Sigmoid colon (tissue), 7 donors: ENCODE results near the gene OXGR1. TPM values are rescaled to one million over a fixed set of nuclear protein-coding genes. Genes with fewer than 3 reads are reported as not detected.

Experiments used
- DNase-seq: peaks from one replicate; pipeline ENCODE4 v3.0.0-alpha.2; 2019
- H3K27ac ChIP-seq, 4 donors: fragments of 200-600 bp; sonication (generic); one replicate each; pipeline ENCODE4 v1.5.1; 2016 to 2019; ENCODE audit warnings: mild to moderate bottlenecking in 1 of 4
- H3K27me3 ChIP-seq, 3 donors: fragments of 200-600 bp; sonication (generic); one replicate each; pipeline ENCODE4 v1.5.1; 2019; ENCODE audit warnings: mild to moderate bottlenecking in 1 of 3
- H3K36me3 ChIP-seq, 4 donors: fragments of 200-600 bp; sonication (generic); one replicate each; pipeline ENCODE4 v1.5.1; 2016 to 2019
- H3K4me1 ChIP-seq, 4 donors: fragments of 200-600 bp; sonication (generic); one replicate each; pipeline ENCODE4 v1.5.1; 2017 to 2019
- H3K4me3 ChIP-seq, 4 donors: fragments of 200-600 bp; sonication (generic); one replicate each; pipeline ENCODE4 v1.5.1; 2017 to 2019; ENCODE audit warnings: mild to moderate bottlenecking in 2 of 4, moderate library complexity in 1 of 4
- H3K9me3 ChIP-seq, 4 donors: fragments of 200-600 bp in 3 of 4; sonication (generic) in 3 of 4; one replicate each; pipeline versions ENCODE4 v1.5.1 to v1.6.1; 2013 to 2019
- EP300 ChIP-seq, 4 donors: sonication (generic); formaldehyde crosslinking; IDR thresholded peaks; one replicate each; pipeline ENCODE4 v1.6.1; 2017; ENCODE audit warnings: antibody characterized with exemption in 4 of 4
- POLR2A ChIP-seq, 2 donors: fragments of 450-650 bp; IDR thresholded peaks; one replicate each; pipeline ENCODE4 v1.6.1; 2016; ENCODE audit warnings: antibody characterized with exemption in 2 of 2, mild to moderate bottlenecking in 2 of 2, moderate library complexity in 2 of 2
- POLR2AphosphoS5 ChIP-seq, 4 donors: sonication (generic); formaldehyde crosslinking; IDR thresholded peaks; one replicate each; pipeline ENCODE4 v1.6.1; 2017; ENCODE audit warnings: antibody characterized with exemption in 4 of 4
- WGBS, 2 donors: extraction: QIAGEN DNeasy Blood & Tissue Kit; methylation state at CpG; one replicate each; pipeline ENCODE4 v1.1.7; 2013; 5-methylcytosine and 5-hydroxymethylcytosine counted together
- intact Hi-C: fragments of 100-400 bp; cut with DNase I; formaldehyde crosslinking; loops from one replicate; pipeline ENCODE4 v1.15.1; 2023
- polyA plus RNA-seq, 3 donors: library from polyadenylated mRNA; stranded (reverse); fragments of 200-250 nt; gene quantifications; one replicate each; pipeline ENCODE4 v1.2.3, GENCODE V29; 2013
- total RNA-seq, 4 donors: library from RNA; depleted of rRNA; stranded (reverse); fragments of >200 nt; gene quantifications; one replicate each; pipeline ENCODE4 v1.1.0, GENCODE V29; 2016
- TF ChIP-seq, protein P1 (sequence below), 4 experiments: fragments of 450-650 bp in 3 of 4; fragments of 200-600 bp in 1 of 4; IDR thresholded peaks; one replicate each; pipeline ENCODE4 v1.5.1; 2016 to 2019; ENCODE audit warnings: antibody characterized with exemption in 4 of 4, mild to moderate bottlenecking in 3 of 4, moderate library complexity in 2 of 4
- donor health status: healthy with polysubstance abuse.
- donor health status: Bipolar disorder and iron deficiency.
- donor health status: healthy.

Gene OXGR1
- total and polyA plus RNA-seq, 7 donors: under 0.01 to 2.2 (median 0.97) TPM; not detected in 3

DNA sequence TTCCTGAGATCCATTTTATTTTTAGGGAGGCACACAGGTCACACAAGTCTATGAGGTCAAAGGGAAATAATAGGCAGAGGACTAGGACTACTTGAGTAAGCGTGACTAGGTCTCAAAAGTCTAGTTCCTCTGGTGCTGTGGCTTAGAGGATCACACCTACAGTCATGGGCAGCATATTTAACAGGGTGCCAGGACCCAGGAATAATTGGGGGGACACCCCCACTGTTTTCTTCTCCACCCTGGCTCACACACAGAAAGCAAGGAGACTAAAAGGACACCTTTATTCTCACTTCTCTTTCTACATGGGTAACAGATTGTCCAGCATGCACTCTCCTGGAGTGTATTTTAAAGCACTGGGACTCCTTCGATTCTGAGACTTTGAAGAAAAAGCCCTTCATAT is 26.2 kb downstream of the OXGR1 start:
- Histone ChIP-seq H3K27me3 (no peaks in the 10 kb centered on the region), H3K27ac (no peak overlapping the region), H3K4me3 (no peak overlapping the region), H3K9me3 (peaks cover 0 to 36% (median 14%) of the 10 kb centered on the region in 4 donors), H3K4me1 (no peaks in the 10 kb centered on the region), H3K36me3 (no peaks in the 10 kb centered on the region)
- whole genome bisulfite sequencing, 2 donors: 88 to 92% methylated on average over 2 of the region's 2 CpGs
- no peak for DNase-seq
- no peak for TF ChIP-seq EP300 (IDR thresholded peaks at IDR 0.05)
- TF ChIP-seq POLR2AphosphoS5 (IDR thresholded peaks at IDR 0.05): no peak
- no peak for TF ChIP-seq POLR2A (IDR thresholded peaks at IDR 0.05)
- TF ChIP-seq, protein P1, sequence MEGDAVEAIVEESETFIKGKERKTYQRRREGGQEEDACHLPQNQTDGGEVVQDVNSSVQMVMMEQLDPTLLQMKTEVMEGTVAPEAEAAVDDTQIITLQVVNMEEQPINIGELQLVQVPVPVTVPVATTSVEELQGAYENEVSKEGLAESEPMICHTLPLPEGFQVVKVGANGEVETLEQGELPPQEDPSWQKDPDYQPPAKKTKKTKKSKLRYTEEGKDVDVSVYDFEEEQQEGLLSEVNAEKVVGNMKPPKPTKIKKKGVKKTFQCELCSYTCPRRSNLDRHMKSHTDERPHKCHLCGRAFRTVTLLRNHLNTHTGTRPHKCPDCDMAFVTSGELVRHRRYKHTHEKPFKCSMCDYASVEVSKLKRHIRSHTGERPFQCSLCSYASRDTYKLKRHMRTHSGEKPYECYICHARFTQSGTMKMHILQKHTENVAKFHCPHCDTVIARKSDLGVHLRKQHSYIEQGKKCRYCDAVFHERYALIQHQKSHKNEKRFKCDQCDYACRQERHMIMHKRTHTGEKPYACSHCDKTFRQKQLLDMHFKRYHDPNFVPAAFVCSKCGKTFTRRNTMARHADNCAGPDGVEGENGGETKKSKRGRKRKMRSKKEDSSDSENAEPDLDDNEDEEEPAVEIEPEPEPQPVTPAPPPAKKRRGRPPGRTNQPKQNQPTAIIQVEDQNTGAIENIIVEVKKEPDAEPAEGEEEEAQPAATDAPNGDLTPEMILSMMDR (IDR thresholded peaks at IDR 0.05): no peak
- intact Hi-C loops: no loop called here

DNA sequence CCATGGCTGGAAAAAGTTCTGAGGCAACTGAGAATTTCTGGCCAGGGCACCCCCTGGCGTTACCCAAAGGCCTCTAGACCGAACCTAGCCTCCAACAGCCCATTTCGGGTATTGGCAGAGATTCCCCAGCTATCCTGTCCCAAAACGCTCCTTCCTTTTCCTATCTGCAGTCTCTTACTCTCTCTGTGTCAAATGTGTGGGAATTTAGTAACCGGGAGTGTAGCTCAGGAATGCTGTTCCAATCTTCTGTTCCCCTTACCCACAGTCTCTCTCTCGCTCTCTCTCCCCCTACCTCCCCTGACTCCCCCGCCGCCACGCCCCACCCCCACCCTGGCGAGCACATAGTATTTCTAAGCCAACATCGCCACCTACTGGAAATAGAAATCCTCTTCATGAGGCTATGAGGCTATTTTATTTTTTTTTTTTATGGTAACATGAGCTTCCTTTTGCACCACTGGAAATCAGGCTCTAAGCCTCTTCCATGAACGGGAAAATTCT is 27.0 kb downstream of the OXGR1 start:
- H3K27me3 ChIP-seq: no peaks in the 10 kb centered on the region
- no peak overlapping the region for H3K27ac ChIP-seq
- H3K9me3 ChIP-seq: peaks cover 0 to 36% (median 14%) of the 10 kb centered on the region in 4 donors
- H3K4me3 ChIP-seq: no peak overlapping the region
- intact Hi-C loops: no loop called here
- no peak for TF ChIP-seq POLR2A (IDR thresholded peaks at IDR 0.05)
- TF ChIP-seq, protein P1 (IDR thresholded peaks at IDR 0.05): no peak
- H3K4me1 ChIP-seq: no peaks in the 10 kb centered on the region
- WGBS, 2 donors: 87 to 89% methylated on average over 12 of the region's 12 CpGs
- no peaks in the 10 kb centered on the region for H3K36me3 ChIP-seq
- DNase-seq: no peak

DNA sequence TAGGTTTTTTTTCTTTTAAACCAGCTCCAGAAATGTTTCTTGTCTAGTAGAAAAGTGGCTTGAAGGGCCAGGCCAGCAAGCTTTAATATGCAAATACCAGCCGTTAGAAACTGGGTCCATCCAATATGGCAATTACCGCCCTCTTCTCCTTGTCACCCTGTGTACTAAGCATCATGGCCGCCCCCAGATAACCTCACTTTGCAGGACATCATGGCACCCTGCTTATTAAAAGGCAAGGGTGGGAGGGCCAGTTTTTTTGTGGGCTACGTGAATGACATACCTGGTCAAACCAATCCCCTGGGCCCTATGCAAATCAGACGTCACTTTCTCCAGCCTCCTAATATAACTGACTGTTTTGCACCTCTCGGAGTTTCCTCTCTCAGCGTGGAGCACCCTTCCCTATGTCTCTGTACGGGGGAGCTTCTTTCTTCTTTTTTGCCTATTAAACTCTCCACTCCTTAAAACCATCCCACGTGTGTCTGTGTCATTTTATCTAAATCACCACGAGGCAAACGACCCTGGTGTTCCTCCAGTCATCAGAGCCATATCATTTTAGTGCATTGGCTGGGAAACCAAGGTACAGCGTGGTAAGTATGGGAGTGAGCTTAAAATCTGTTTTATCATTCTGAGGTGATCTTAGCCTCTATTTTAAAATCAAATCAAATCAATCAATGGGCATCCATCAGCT is 27.7 kb downstream of the OXGR1 start:
- Histone ChIP-seq H3K27me3 (no peaks in the 10 kb centered on the region), H3K27ac (no peak overlapping the region), H3K4me1 (no peaks in the 10 kb centered on the region), H3K36me3 (no peaks in the 10 kb centered on the region), H3K9me3 (peaks cover 0 to 36% (median 14%) of the 10 kb centered on the region in 4 donors), H3K4me3 (no peak overlapping the region)
- DNase-seq: no peak
- no peak for TF ChIP-seq POLR2A (IDR thresholded peaks at IDR 0.05)
- TF ChIP-seq, protein P1 (IDR thresholded peaks at IDR 0.05): no peak
- no peak for TF ChIP-seq POLR2AphosphoS5 (IDR thresholded peaks at IDR 0.05)
- TF ChIP-seq EP300 (IDR thresholded peaks at IDR 0.05): no peak
- intact Hi-C loops: no loop called here
- 91 to 94% methylated on average over 12 of the region's 12 CpGs for WGBS, 2 donors

- Histone ChIP-seq H3K36me3 (no peaks in the 10 kb centered on the region), H3K27ac (no peak overlapping the region), H3K27me3 (no peaks in the 10 kb centered on the region), H3K4me3 (no peak overlapping the region), H3K9me3 (peaks cover 0 to 26% (median 14%) of the 10 kb centered on the region in 4 donors), H3K4me1 (no peaks in the 10 kb centered on the region)
- 63 to 86% methylated on average over 2 of the region's 2 CpGs for WGBS, 2 donors
- DNase-seq: no peak
- no peak for TF ChIP-seq POLR2AphosphoS5 (IDR thresholded peaks at IDR 0.05)
- intact Hi-C loops: no loop called here
Measured at GRCh38 chr13:96963786-96964475, 30.3 kb downstream of the OXGR1 start.

DNA sequence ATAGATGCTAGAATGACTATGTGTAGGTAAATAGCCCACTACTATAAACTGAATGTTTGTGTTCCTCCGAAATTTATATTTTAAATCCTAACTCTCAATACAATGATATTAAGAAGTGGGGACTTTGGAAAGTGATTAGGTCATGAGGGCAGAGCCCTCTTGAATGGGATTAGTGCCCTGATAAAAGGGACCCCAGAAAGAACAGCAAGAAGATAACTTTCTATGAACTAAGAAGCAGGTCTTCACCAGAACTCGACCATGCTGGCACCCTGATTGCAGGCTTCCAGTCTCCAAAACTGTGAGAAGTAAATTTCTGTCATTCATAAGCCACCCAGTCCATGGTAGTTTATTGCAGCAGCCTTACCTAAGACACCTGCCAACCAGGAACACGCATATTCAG is 33.9 kb downstream of the OXGR1 start:
- intact Hi-C loops: no loop called here
- Histone ChIP-seq H3K36me3 (no peaks in the 10 kb centered on the region), H3K4me3 (no peak overlapping the region), H3K4me1 (no peaks in the 10 kb centered on the region), H3K9me3 (no peaks in the 10 kb centered on the region), H3K27me3 (no peaks in the 10 kb centered on the region), H3K27ac (no peak overlapping the region)
- TF ChIP-seq EP300 (IDR thresholded peaks at IDR 0.05): no peak
- no peak for TF ChIP-seq POLR2AphosphoS5 (IDR thresholded peaks at IDR 0.05)
- DNase-seq: no peak
- 81 to 91% methylated on average over 3 of the region's 3 CpGs for WGBS, 2 donors
